Activated T-cell treated with anti-CD3 and anti-CD28 coated beads, Interleukin-2, amount 50 U/mL, for 4 hours (primary cell): ENCODE results near the gene FBXO27. TPM values are rescaled to one million over a fixed set of nuclear protein-coding genes. Genes with fewer than 3 reads are reported as not detected.
A peak's percentile ranks its signal among the peaks of the same experiment; 100 is the strongest.
"Not testable (repeated sequence)": the region's sequence is repeated elsewhere in the genome, so short reads cannot be mapped to it uniquely, and the experiment has no call there.

Experiments
- ATAC-seq, 2 donors: fragments of 200-7000 bp; cut with Tn5 transposase; one replicate each; pipeline ENCODE4 v1.10.0; 2021
- DNase-seq: peaks from one replicate; pipeline ENCODE4 v3.0.0-alpha.2; 2020
- H3K27me3 Mint-ChIP-seq: one replicate; pipeline ENCODE4 v1.8.0; 2021; ENCODE audit warnings: low read depth, mixed read lengths
- H3K36me3 Mint-ChIP-seq: one replicate; pipeline ENCODE4 v1.8.0; 2022; ENCODE audit warnings: mixed read lengths; ENCODE audit not compliant: insufficient read depth
- H3K4me1 Mint-ChIP-seq: one replicate; pipeline ENCODE4 v1.8.0; 2021; ENCODE audit warnings: low read depth, mixed read lengths
- H3K4me3 Mint-ChIP-seq: one replicate; pipeline ENCODE4 v1.8.0; 2021; ENCODE audit warnings: mild to moderate bottlenecking, moderate library complexity, mixed read lengths
- H3K9me3 Mint-ChIP-seq: one replicate; pipeline ENCODE4 v1.8.0; 2021; ENCODE audit warnings: mixed read lengths
- total RNA-seq, 3 donors: library from RNA; stranded (reverse); gene quantifications; one replicate each; pipeline ENCODE4 v1.2.1, GENCODE V29; 2021

FBXO27 gene
- total RNA-seq, 3 donors from 2014 or later: 0.18 to 0.63 (median 0.20) TPM

GRCh38 chr19:38988627-38989026, 43.7 kb downstream of the FBXO27 start:
- not testable (repeated sequence) for ATAC-seq, H3K36me3 Mint-ChIP-seq, H3K4me1 Mint-ChIP-seq, H3K4me3 Mint-ChIP-seq, H3K9me3 Mint-ChIP-seq, DNase-seq
- H3K27me3 Mint-ChIP-seq: peaks cover 20% of the 10 kb centered on the region

GRCh38 chr19:38987745-38988144, 44.6 kb downstream of the FBXO27 start:
- not testable (repeated sequence) for ATAC-seq, H3K4me3 Mint-ChIP-seq, H3K9me3 Mint-ChIP-seq, H3K4me1 Mint-ChIP-seq, DNase-seq, H3K36me3 Mint-ChIP-seq
- peaks cover 11% of the 10 kb centered on the region for H3K27me3 Mint-ChIP-seq

GRCh38 chr19:38985262-38985661, 47.1 kb downstream of the FBXO27 start:
- no peaks in the 10 kb centered on the region for H3K36me3 Mint-ChIP-seq
- no peak overlapping the region for H3K4me3 Mint-ChIP-seq
- H3K9me3 Mint-ChIP-seq: peaks cover 4% of the 10 kb centered on the region
- ATAC-seq: no peak
- peaks cover 5% of the 10 kb centered on the region for H3K27me3 Mint-ChIP-seq
- DNase-seq: no peak
- H3K4me1 Mint-ChIP-seq: no peaks in the 10 kb centered on the region

- Mint-ChIP-seq H3K4me1 (peaks cover 7% of the 10 kb centered on the region), H3K9me3 (peaks cover 4% of the 10 kb centered on the region), H3K4me3 (no peak overlapping the region), H3K36me3 (no peaks in the 10 kb centered on the region), H3K27me3 (peaks cover 26% of the 10 kb centered on the region)
- DNase-seq (no peak), ATAC-seq (no peak)
Observed at GRCh38 chr19:38980583-38981374, 51.6 kb downstream of the FBXO27 start.

- H3K4me1 Mint-ChIP-seq: peaks cover 11% of the 10 kb centered on the region
- DNase-seq: no peak
- H3K4me3 Mint-ChIP-seq: no peak overlapping the region
- no peak for ATAC-seq
- H3K27me3 Mint-ChIP-seq: peaks cover 30% of the 10 kb centered on the region
- H3K9me3 Mint-ChIP-seq: peaks cover 4% of the 10 kb centered on the region
- H3K36me3 Mint-ChIP-seq: no peaks in the 10 kb centered on the region
Observed at GRCh38 chr19:38979812-38980211, 52.5 kb downstream of the FBXO27 start.

- Mint-ChIP-seq H3K4me1 (peaks cover 11% of the 10 kb centered on the region), H3K27me3 (peaks cover 35% of the 10 kb centered on the region), H3K4me3 (no peak overlapping the region), H3K9me3 (peaks cover 4% of the 10 kb centered on the region), H3K36me3 (no peaks in the 10 kb centered on the region)
- DNase-seq (no peak), ATAC-seq (no peak)
Observed at GRCh38 chr19:38978326-38978689, 54.0 kb downstream of the FBXO27 start.

GRCh38 chr19:38977445-38978325, 54.7 kb downstream of the FBXO27 start:
- H3K9me3 Mint-ChIP-seq: peaks cover 4% of the 10 kb centered on the region
- DNase-seq: no peak

GRCh38 chr19:38975861-38976271, 56.5 kb downstream of the FBXO27 start:
- no peak for DNase-seq
- H3K27me3 Mint-ChIP-seq: peaks cover 35% of the 10 kb centered on the region
- peak overlapping the region; percentile 42 for H3K4me3 Mint-ChIP-seq
- H3K4me1 Mint-ChIP-seq: peaks cover 11% of the 10 kb centered on the region
- H3K9me3 Mint-ChIP-seq: peaks cover 4% of the 10 kb centered on the region
- H3K36me3 Mint-ChIP-seq: no peaks in the 10 kb centered on the region
- ATAC-seq: no peak

More at GRCh38 chr19:38977445-38978325, 54.7 kb downstream of the FBXO27 start:
- ATAC-seq: peak; percentile 91 to 97
- peaks cover 35% of the 10 kb centered on the region for H3K27me3 Mint-ChIP-seq
- no peaks in the 10 kb centered on the region for H3K36me3 Mint-ChIP-seq
- H3K4me1 Mint-ChIP-seq: peaks cover 11% of the 10 kb centered on the region
- H3K4me3 Mint-ChIP-seq: no peak overlapping the region

GRCh38 chr19:38975214-38975860, 57.0 kb downstream of the FBXO27 start, which contains the start of gene FBXO17:
FBXO17 (minus strand) TSS chr19:38975742; CDS start chr19:38950319, 25,423 bp downstream.
- no peaks in the 10 kb centered on the region for H3K36me3 Mint-ChIP-seq

GRCh38 chr19:38974624-38975213, 57.6 kb downstream of the FBXO27 start:
- Mint-ChIP-seq H3K9me3 (no peaks in the 10 kb centered on the region), H3K27me3 (peaks cover 35% of the 10 kb centered on the region)

More at GRCh38 chr19:38975214-38975860, 57.0 kb downstream of the FBXO27 start, which contains the start of gene FBXO17:
- DNase-seq (no peak), ATAC-seq (no peak)
- Mint-ChIP-seq H3K27me3 (peaks cover 35% of the 10 kb centered on the region), H3K4me1 (peaks cover 11% of the 10 kb centered on the region), H3K9me3 (peaks cover under 1% of the 10 kb centered on the region), H3K4me3 (peak within 1 kb of the TSS; percentile 52)

More at GRCh38 chr19:38974624-38975213, 57.6 kb downstream of the FBXO27 start:
- H3K4me1 Mint-ChIP-seq: peaks cover 11% of the 10 kb centered on the region
- H3K36me3 Mint-ChIP-seq: no peaks in the 10 kb centered on the region
- DNase-seq (no peak), ATAC-seq (no peak)
- H3K4me3 Mint-ChIP-seq: peak overlapping the region; percentile 52

Other genes with a start within 250 kb of the FBXO27 start
- gene LGALS7B, start 243.3 kb downstream of the FBXO27 start, total RNA-seq: not detected
- gene LGALS4, start 219.6 kb downstream of the FBXO27 start, total RNA-seq: 1 to 10 TPM; 1.7 to 2.7 (median 2.2) TPM
- gene ECH1, start 200.8 kb downstream of the FBXO27 start, total RNA-seq: 100 to 1,000 TPM in 2 of 3 donors, 10 to 100 TPM in 1; 91.1 to 109 (median 108) TPM
- gene HNRNPL, start 182.6 kb downstream of the FBXO27 start, total RNA-seq: 100 to 1,000 TPM; 679 to 736 (median 698) TPM
- gene RINL, start 154.3 kb downstream of the FBXO27 start, total RNA-seq: 10 to 100 TPM; 65.2 to 77.3 (median 68.6) TPM
- gene SIRT2, start 132.9 kb downstream of the FBXO27 start, total RNA-seq: 10 to 100 TPM; 23.5 to 29.8 (median 27.3) TPM
- gene NFKBIB, start 132.6 kb downstream of the FBXO27 start, total RNA-seq: 100 to 1,000 TPM; 150 to 174 (median 169) TPM
- gene CCER2, start 120.4 kb downstream of the FBXO27 start, total RNA-seq: under 1 TPM in 2 of 3 donors, not detected in 1; 0.33 to 0.63 TPM
- 10 to 100 TPM; 42.5 to 49.5 (median 46.8) TPM for gene SARS2, start 101.8 kb downstream of the FBXO27 start, total RNA-seq
- 100 to 1,000 TPM; 157 to 192 (median 185) TPM for gene MRPS12, start 101.6 kb downstream of the FBXO27 start, total RNA-seq
- under 1 TPM; 0.10 to 0.29 (median 0.14) TPM for gene FBXO17, start 56.8 kb downstream of the FBXO27 start, total RNA-seq
- gene ACP7, start 51.8 kb upstream of the FBXO27 start, total RNA-seq: under 1 TPM in 1 of 3 donors, not detected in 2; 0.20 TPM
- 10 to 100 TPM; 21.3 to 24.4 (median 23.5) TPM for gene PAK4, start 93.2 kb upstream of the FBXO27 start, total RNA-seq
- gene NCCRP1, start 164.4 kb upstream of the FBXO27 start, total RNA-seq: not detected
- under 1 TPM in 2 of 3 donors, not detected in 1; 0.37 to 0.58 TPM for gene SYCN, start 171.7 kb upstream of the FBXO27 start, total RNA-seq
- not detected for gene IFNL3, start 212.5 kb upstream of the FBXO27 start, total RNA-seq
- gene IFNL4, start 216.3 kb upstream of the FBXO27 start, total RNA-seq: not detected
- gene IFNL2, start 235.8 kb upstream of the FBXO27 start, total RNA-seq: not detected